Loucy (cell line): ENCODE results near the gene SPIRE2.

Experiments used
- H2AFZ ChIP-seq: fragments of 200-600 bp; sonication (generic); 2 replicates; pipeline ENCODE4 v1.6.0; 2016; ENCODE audit warnings: antibody characterized with exemption, mild to moderate bottlenecking, low read length, moderate library complexity
- H3F3A ChIP-seq: fragments of 200-600 bp; 2 replicates; pipeline ENCODE4 v1.6.0; 2016; ENCODE audit warnings: antibody characterized with exemption, low read depth, mild to moderate bottlenecking
- H3K27me3 ChIP-seq: fragments of 200-600 bp; sonication (generic); 2 replicates; pipeline ENCODE4 v1.6.1; 2014; ENCODE audit warnings: low read length, mild to moderate bottlenecking; ENCODE audit not compliant: insufficient read depth, poor library complexity, severe bottlenecking
- H3K36me3 ChIP-seq: fragments of 200-600 bp; sonication (generic); 2 replicates; pipeline ENCODE4 v1.6.1; 2016; ENCODE audit warnings: low read length; ENCODE audit not compliant: insufficient read depth
- H3K4me1 ChIP-seq: fragments of 200-600 bp; sonication (generic); 2 replicates; pipeline ENCODE4 v1.5.1; 2014; ENCODE audit warnings: low read length, mild to moderate bottlenecking; ENCODE audit not compliant: insufficient read depth, poor library complexity, severe bottlenecking
- H3K4me2 ChIP-seq: fragments of 200-600 bp; sonication (generic); 2 replicates; pipeline ENCODE4 v1.6.0; 2014; ENCODE audit warnings: antibody characterized with exemption, low read length, low read depth, mild to moderate bottlenecking; ENCODE audit not compliant: poor library complexity, severe bottlenecking
- H3K4me3 ChIP-seq: fragments of 200-600 bp; sonication (generic); 2 replicates; pipeline ENCODE4 v1.5.1; 2014; ENCODE audit warnings: low read length, mild to moderate bottlenecking, mixed read lengths; ENCODE audit not compliant: poor library complexity, severe bottlenecking
- H3K79me2 ChIP-seq: fragments of 200-600 bp; sonication (generic); 2 replicates; pipeline ENCODE4 v1.6.1; 2014; ENCODE audit warnings: low read length; ENCODE audit not compliant: insufficient read depth
- H3K9ac ChIP-seq: fragments of 200-600 bp; sonication (generic); 2 replicates; pipeline ENCODE4 v1.6.0; 2014; ENCODE audit warnings: mild to moderate bottlenecking, low read depth, low read length, moderate library complexity; ENCODE audit not compliant: poor library complexity, severe bottlenecking
- H3K9me2 ChIP-seq: fragments of 200-600 bp; sonication (generic); replicated peaks from 2 replicates; pipeline ENCODE4 v1.6.1; 2016; ENCODE audit warnings: low read depth, low read length, mixed read lengths
- H3K9me3 ChIP-seq: fragments of 200-600 bp; sonication (generic); 2 replicates; pipeline ENCODE4 v1.6.1; 2014; ENCODE audit warnings: mild to moderate bottlenecking, antibody characterized with exemption, low read length, low read depth; ENCODE audit not compliant: insufficient read depth
- H4K20me1 ChIP-seq: fragments of 200-600 bp; sonication (generic); 2 replicates; pipeline ENCODE4 v1.6.0; 2014; ENCODE audit warnings: antibody characterized with exemption, low read length, mild to moderate bottlenecking; ENCODE audit not compliant: insufficient read depth, poor library complexity, severe bottlenecking
- CTCF ChIP-seq: fragments of 200-600 bp; sonication (generic); conservative IDR thresholded peaks from 2 replicates; pipeline ENCODE4 v1.5.1; 2014; ENCODE audit warnings: mild to moderate bottlenecking, antibody characterized with exemption, low read length
- EZH2phosphoT487 ChIP-seq: fragments of 200-600 bp; IDR thresholded peaks from 2 replicates; pipeline ENCODE4 v1.6.1; 2018; ENCODE audit warnings: antibody characterized with exemption, mild to moderate bottlenecking, moderate library complexity, borderline replicate concordance

Gene SPIRE2

GRCh38 chr16:89918453-89919347 is 90.4 kb downstream of the SPIRE2 start, which contains the start of gene MC1R:
Gene MC1R, plus strand, starts transcription at chr16:89918862. Its CDS starts 397 bp downstream, at chr16:89919259.
- Histone ChIP-seq H3K9ac (peak within 1 kb of the TSS; percentile 90), H3F3A (no peaks in the 10 kb centered on the region), H3K79me2 (peaks cover 18% of the 10 kb centered on the region; the same call in 1 of the 2 replicates), H3K9me3 (no peaks in the 10 kb centered on the region), H3K36me3 (no peaks in the 10 kb centered on the region), H3K27me3 (no peaks in the 10 kb centered on the region), H3K4me3 (peak within 1 kb of the TSS; percentile 81), H3K9me2 (no peaks in the 10 kb centered on the region), H3K4me1 (peaks cover 36% of the 10 kb centered on the region), H4K20me1 (no peaks in the 10 kb centered on the region), H3K4me2 (peak within 1 kb of the TSS; percentile 95), H2AFZ (peak within 1 kb of the TSS; percentile 41)
- TF ChIP-seq CTCF, result peak; percentile 55; the same call in 1 of the 2 replicates
- TF ChIP-seq EZH2phosphoT487, result no peak

- Histone ChIP-seq H3K9ac (peak overlapping the region; percentile 90), H3K4me1 (peaks cover 40% of the 10 kb centered on the region), H3K9me2 (no peaks in the 10 kb centered on the region)
Measured at GRCh38 chr16:89919535-89920406, 91.5 kb downstream of the SPIRE2 start.

More at GRCh38 chr16:89919535-89920406, 91.5 kb downstream of the SPIRE2 start:
- Histone ChIP-seq H3K36me3 (no peaks in the 10 kb centered on the region), H3K79me2 (peaks cover 18% of the 10 kb centered on the region; the same call in 1 of the 2 replicates), H2AFZ (no peak overlapping the region), H3K9me3 (no peaks in the 10 kb centered on the region), H3K4me2 (peak overlapping the region; percentile 95), H3K27me3 (no peaks in the 10 kb centered on the region), H4K20me1 (no peaks in the 10 kb centered on the region), H3K4me3 (peak overlapping the region; percentile 81), H3F3A (no peaks in the 10 kb centered on the region)
- TF ChIP-seq CTCF (no peak), EZH2phosphoT487 (no peak)
